Osteocyte (in vitro differentiated cells): ENCODE results near the gene BRICD5. TPM values are rescaled to one million over a fixed set of nuclear protein-coding genes. Genes with fewer than 3 reads are reported as not detected.

Experiments used
- DNase-seq: peaks from one replicate; pipeline ENCODE4 v3.0.0; 2021; ENCODE audit warnings: mixed read lengths; ENCODE audit not compliant: unreplicated experiment; ENCODE audit errors: extremely low spot score
- H3K27ac Mint-ChIP-seq: one replicate; pipeline ENCODE4 v1.8.0; 2021; ENCODE audit warnings: mild to moderate bottlenecking, mixed read lengths; ENCODE audit not compliant: unreplicated experiment
- H3K27me3 Mint-ChIP-seq: one replicate; pipeline ENCODE4 v1.8.0; 2021; ENCODE audit warnings: mixed read lengths; ENCODE audit not compliant: unreplicated experiment
- H3K36me3 Mint-ChIP-seq: one replicate; pipeline ENCODE4 v1.8.0; 2021; ENCODE audit warnings: mixed read lengths; ENCODE audit not compliant: unreplicated experiment
- H3K4me1 Mint-ChIP-seq: one replicate; pipeline ENCODE4 v1.8.0; 2021; ENCODE audit warnings: mixed read lengths; ENCODE audit not compliant: unreplicated experiment
- H3K4me3 Mint-ChIP-seq: one replicate; pipeline ENCODE4 v1.8.0; 2021; ENCODE audit warnings: mild to moderate bottlenecking, moderate library complexity, mixed read lengths; ENCODE audit not compliant: unreplicated experiment
- H3K9me3 Mint-ChIP-seq: one replicate; pipeline ENCODE4 v1.8.0; 2021; ENCODE audit warnings: mixed read lengths; ENCODE audit not compliant: unreplicated experiment
- total RNA-seq: library from RNA; stranded (reverse); gene quantifications from 2 replicates; pipeline ENCODE4 v1.2.1, GENCODE V29; 2021
- TF ChIP-seq, protein P1 (sequence below): fragments of 200-600 bp; sonication (generic); IDR thresholded peaks from 2 replicates; pipeline ENCODE4 v1.5.0; 2021; ENCODE audit warnings: antibody characterized with exemption, mild to moderate bottlenecking, moderate library complexity

The BRICD5 gene
- total RNA-seq, 1 donor from 2014 or later = 6.6 TPM

DNA sequence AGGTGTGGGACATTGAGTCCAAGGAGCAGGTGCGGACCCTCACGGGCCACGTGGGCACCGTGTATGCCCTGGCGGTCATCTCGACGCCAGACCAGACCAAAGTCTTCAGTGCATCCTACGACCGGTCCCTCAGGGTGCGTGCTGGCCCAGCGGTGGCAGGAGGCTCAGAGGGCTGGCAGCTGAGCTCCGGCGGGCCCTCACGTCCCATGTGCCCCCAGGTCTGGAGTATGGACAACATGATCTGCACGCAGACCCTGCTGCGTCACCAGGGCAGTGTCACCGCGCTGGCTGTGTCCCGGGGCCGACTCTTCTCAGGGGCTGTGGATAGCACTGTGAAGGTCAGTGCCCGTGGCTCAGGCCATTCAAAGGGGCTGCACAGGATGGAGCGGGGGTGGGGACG lies 34.6 kb downstream of the BRICD5 start:
- Mint-ChIP-seq H3K9me3 (no peaks in the 10 kb centered on the region), H3K4me3 (no peak overlapping the region), H3K27ac (no peak overlapping the region), H3K36me3 (peaks cover 19% of the 10 kb centered on the region), H3K27me3 (no peaks in the 10 kb centered on the region), H3K4me1 (no peaks in the 10 kb centered on the region)
- no peak for DNase-seq
- TF ChIP-seq, protein P1, sequence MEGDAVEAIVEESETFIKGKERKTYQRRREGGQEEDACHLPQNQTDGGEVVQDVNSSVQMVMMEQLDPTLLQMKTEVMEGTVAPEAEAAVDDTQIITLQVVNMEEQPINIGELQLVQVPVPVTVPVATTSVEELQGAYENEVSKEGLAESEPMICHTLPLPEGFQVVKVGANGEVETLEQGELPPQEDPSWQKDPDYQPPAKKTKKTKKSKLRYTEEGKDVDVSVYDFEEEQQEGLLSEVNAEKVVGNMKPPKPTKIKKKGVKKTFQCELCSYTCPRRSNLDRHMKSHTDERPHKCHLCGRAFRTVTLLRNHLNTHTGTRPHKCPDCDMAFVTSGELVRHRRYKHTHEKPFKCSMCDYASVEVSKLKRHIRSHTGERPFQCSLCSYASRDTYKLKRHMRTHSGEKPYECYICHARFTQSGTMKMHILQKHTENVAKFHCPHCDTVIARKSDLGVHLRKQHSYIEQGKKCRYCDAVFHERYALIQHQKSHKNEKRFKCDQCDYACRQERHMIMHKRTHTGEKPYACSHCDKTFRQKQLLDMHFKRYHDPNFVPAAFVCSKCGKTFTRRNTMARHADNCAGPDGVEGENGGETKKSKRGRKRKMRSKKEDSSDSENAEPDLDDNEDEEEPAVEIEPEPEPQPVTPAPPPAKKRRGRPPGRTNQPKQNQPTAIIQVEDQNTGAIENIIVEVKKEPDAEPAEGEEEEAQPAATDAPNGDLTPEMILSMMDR = no peak

DNA sequence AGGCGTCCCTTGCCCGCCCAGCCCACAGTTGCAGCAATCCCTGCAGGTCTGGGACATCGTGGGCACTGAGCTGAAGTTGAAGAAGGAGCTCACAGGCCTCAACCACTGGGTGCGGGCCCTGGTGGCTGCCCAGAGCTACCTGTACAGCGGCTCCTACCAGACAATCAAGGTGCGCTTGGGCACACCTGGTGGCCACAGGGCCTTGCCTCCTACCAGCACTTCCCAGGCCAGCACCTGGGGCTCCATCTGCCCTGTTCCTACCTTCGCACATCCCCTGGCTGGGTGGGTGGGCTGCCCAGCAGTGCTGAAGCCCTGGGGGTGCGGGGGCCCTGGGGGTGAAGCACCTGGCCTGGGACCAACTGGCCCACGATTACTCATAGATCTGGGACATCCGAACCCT lies 35.2 kb downstream of the BRICD5 start:
- no peak for DNase-seq
- no peak overlapping the region for H3K4me3 Mint-ChIP-seq

DNA sequence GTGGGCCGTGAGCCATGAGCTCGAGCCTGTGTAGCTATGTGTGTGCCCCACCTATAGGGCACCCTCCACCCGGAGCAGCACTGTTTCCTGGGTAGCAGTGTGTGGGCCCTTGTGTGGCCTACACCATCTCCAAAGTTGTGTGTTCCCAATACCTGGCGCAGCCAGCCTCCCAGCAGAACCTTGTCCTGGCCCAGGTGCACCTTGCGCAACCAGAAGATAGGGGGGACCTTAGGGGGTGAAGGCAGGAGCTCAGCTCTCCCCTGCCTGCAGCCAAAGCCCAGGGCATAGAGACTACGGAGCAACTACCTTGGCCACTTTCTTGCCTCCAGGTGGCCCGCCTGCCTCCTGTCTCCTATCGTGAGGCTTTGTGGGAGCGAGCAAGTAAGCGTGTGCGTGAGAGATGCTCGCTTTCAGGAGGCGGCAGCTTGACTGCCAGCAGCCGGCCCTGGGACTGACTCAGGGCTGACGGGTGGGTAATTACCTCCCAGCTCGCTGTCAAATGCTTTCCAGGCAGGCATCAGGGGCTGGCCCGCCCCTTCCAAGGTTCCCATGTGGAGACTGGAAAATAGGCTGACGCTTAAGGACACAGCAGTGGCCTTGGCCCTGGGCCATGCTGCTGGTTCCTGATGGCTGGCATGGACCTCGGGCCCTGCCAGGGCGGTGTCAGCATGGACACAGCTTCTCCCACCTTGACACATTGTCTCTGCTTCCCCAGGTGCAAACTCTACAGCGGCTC lies 36.1 kb downstream of the BRICD5 start:
- Mint-ChIP-seq H3K36me3 (peaks cover 19% of the 10 kb centered on the region), H3K27me3 (no peaks in the 10 kb centered on the region), H3K27ac (no peak overlapping the region), H3K4me3 (no peak overlapping the region), H3K4me1 (peaks cover under 1% of the 10 kb centered on the region), H3K9me3 (no peaks in the 10 kb centered on the region)
- DNase-seq = no peak
- TF ChIP-seq, protein P1 = no peak

More for the DNA sequence above, 35.2 kb downstream of the BRICD5 start:
- TF ChIP-seq, protein P1 = no peak
- H3K4me1 Mint-ChIP-seq = no peaks in the 10 kb centered on the region
- H3K36me3 Mint-ChIP-seq = peaks cover 19% of the 10 kb centered on the region
- no peak overlapping the region for H3K27ac Mint-ChIP-seq
- H3K9me3 Mint-ChIP-seq = no peaks in the 10 kb centered on the region
- H3K27me3 Mint-ChIP-seq = no peaks in the 10 kb centered on the region

DNA sequence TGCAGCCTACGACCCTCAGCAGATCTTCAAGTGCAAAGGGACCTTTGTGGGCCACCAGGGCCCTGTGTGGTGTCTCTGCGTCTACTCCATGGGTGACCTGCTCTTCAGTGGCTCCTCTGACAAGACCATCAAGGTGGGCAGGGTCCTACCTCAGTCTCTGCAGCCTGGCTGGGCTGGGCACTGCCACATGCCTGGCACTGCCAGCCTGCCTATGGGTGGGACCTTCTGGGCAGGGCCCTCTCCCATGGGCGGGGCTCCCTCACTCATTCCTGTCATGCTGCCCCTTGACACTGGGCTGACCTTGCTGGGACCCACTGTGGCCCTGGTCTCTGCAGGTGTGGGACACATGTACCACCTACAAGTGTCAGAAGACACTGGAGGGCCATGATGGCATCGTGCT lies 36.7 kb downstream of the BRICD5 start:
- TF ChIP-seq, protein P1 = no peak
- Mint-ChIP-seq H3K36me3 (peaks cover 19% of the 10 kb centered on the region), H3K9me3 (no peaks in the 10 kb centered on the region), H3K27me3 (no peaks in the 10 kb centered on the region), H3K4me3 (no peak overlapping the region), H3K27ac (no peak overlapping the region), H3K4me1 (peaks cover 3% of the 10 kb centered on the region)
- no peak for DNase-seq

DNA sequence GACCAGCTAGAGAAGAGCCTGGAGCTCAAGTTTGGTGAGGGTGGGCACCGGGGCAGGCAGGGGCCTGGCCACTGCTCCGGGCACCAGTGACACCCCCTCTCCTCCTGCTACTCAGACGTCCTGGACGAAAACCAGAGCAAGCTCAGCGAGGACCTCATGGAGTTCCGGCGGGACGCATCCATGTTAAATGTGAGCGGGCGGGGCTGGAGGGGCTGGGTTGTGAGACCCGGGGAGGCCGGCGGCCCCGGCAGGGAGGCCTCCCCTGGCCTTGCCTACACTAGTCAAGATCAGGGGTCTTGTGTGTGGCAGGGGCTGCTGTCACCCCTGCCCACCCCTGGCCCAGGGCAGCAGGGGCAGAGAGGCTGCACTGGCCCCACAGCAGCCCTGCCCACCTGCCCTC lies 37.3 kb downstream of the BRICD5 start:
- H3K4me1 Mint-ChIP-seq = peaks cover 3% of the 10 kb centered on the region
- TF ChIP-seq, protein P1 = no peak
- no peaks in the 10 kb centered on the region for H3K27me3 Mint-ChIP-seq
- H3K4me3 Mint-ChIP-seq = no peak overlapping the region
- no peak for DNase-seq
- no peaks in the 10 kb centered on the region for H3K9me3 Mint-ChIP-seq
- peaks cover 19% of the 10 kb centered on the region for H3K36me3 Mint-ChIP-seq
- no peak overlapping the region for H3K27ac Mint-ChIP-seq
